Lower lobe of right lung (tissue), 2 donors: ENCODE data around the gene LRP1B. TPM values are rescaled to one million over a fixed set of nuclear protein-coding genes. Genes with fewer than 3 reads are reported as not detected.

ENCODE experiments used
- ATAC-seq, 2 donors: fragments of 200-7000 bp; cut with Tn5 transposase; one replicate each; pipeline ENCODE4 v1.9.1; 2020 to 2022; ENCODE audit warnings: mild to moderate bottlenecking in 2 of 2, moderate library complexity in 2 of 2
- DNase-seq: peaks from one replicate; pipeline ENCODE4 v3.0.0-alpha.2; 2020
- H3K27ac ChIP-seq: fragments of 200-600 bp; one replicate; pipeline ENCODE4 v1.8.0; 2022
- H3K27me3 ChIP-seq: fragments of 200-600 bp; one replicate; pipeline ENCODE4 v1.8.0; 2022; ENCODE audit warnings: low read depth
- H3K36me3 ChIP-seq: fragments of 200-600 bp; one replicate; pipeline ENCODE4 v1.8.0; 2022; ENCODE audit warnings: mild to moderate bottlenecking
- H3K4me1 ChIP-seq: fragments of 200-600 bp; one replicate; pipeline ENCODE4 v1.8.0; 2022
- H3K4me3 ChIP-seq: fragments of 200-600 bp; one replicate; pipeline ENCODE4 v1.8.0; 2022; ENCODE audit warnings: mild to moderate bottlenecking
- H3K9me3 ChIP-seq: fragments of 200-600 bp; one replicate; pipeline ENCODE4 v1.8.0; 2022
- CTCF ChIP-seq: fragments of 200-600 bp; IDR thresholded peaks from one replicate; pipeline ENCODE4 v1.8.0; 2022; ENCODE audit warnings: antibody characterized with exemption, mild to moderate bottlenecking
- intact Hi-C: fragments of 100-400 bp; cut with DNase I; formaldehyde crosslinking; loops from one replicate; pipeline ENCODE4 v1.11.0; 2022
- total RNA-seq: library from RNA; stranded (reverse); fragmentation: NEBNext Ultra II Directional; extraction: Animal tissue kit (Norgen Biotek cat#: 25700); gene quantifications from one replicate; pipeline ENCODE4 v1.2.1, GENCODE V29; 2021
- donor health status: DM: no; HTN: yes; CAD: no; lungs with severe emphysema.

The LRP1B gene
- total RNA-seq, 1 donor from 2014 or later: 0.09 TPM

GRCh38 chr2:140247451-140248195, 1883.2 kb downstream of the LRP1B start:
- Histone ChIP-seq H3K27ac (no peak overlapping the region), H3K27me3 (no peaks in the 10 kb centered on the region), H3K9me3 (no peaks in the 10 kb centered on the region), H3K36me3 (no peaks in the 10 kb centered on the region), H3K4me1 (no peaks in the 10 kb centered on the region), H3K4me3 (no peak overlapping the region)
- no peak for ATAC-seq
- TF ChIP-seq CTCF: no peak
- intact Hi-C loops: no loop called here
- no peak for DNase-seq

GRCh38 chr2:140246957-140247356, 1883.9 kb downstream of the LRP1B start:
- ATAC-seq (no peak), DNase-seq (no peak)
- Histone ChIP-seq H3K36me3 (no peaks in the 10 kb centered on the region), H3K4me1 (no peaks in the 10 kb centered on the region), H3K4me3 (no peak overlapping the region), H3K27ac (no peak overlapping the region), H3K9me3 (no peaks in the 10 kb centered on the region), H3K27me3 (no peaks in the 10 kb centered on the region)
- intact Hi-C loops: no loop called here
- TF ChIP-seq CTCF: no peak

- H3K4me1 ChIP-seq: no peaks in the 10 kb centered on the region
- H3K36me3 ChIP-seq: no peaks in the 10 kb centered on the region
- ATAC-seq (no peak), DNase-seq (no peak)
- H3K4me3 ChIP-seq: no peak overlapping the region
- no peak for TF ChIP-seq CTCF
- no peak overlapping the region for H3K27ac ChIP-seq
- no peaks in the 10 kb centered on the region for H3K27me3 ChIP-seq
- no peaks in the 10 kb centered on the region for H3K9me3 ChIP-seq
- intact Hi-C loops: no loop called here
Observed at GRCh38 chr2:140246058-140246457, 1884.8 kb downstream of the LRP1B start.

GRCh38 chr2:140242889-140243288, 1887.9 kb downstream of the LRP1B start:
- Histone ChIP-seq H3K9me3 (no peaks in the 10 kb centered on the region), H3K4me1 (no peaks in the 10 kb centered on the region), H3K27ac (no peak overlapping the region), H3K4me3 (no peak overlapping the region), H3K27me3 (no peaks in the 10 kb centered on the region), H3K36me3 (no peaks in the 10 kb centered on the region)
- DNase-seq: no peak
- ATAC-seq: no peak
- no peak for TF ChIP-seq CTCF
- intact Hi-C loops: no loop called here

- intact Hi-C loops: no loop called here
- ATAC-seq: no peak
- H3K9me3 ChIP-seq: no peaks in the 10 kb centered on the region
- DNase-seq: no peak
- TF ChIP-seq CTCF: no peak
- H3K27ac ChIP-seq: no peak overlapping the region
- H3K27me3 ChIP-seq: no peaks in the 10 kb centered on the region
- no peaks in the 10 kb centered on the region for H3K36me3 ChIP-seq
- H3K4me3 ChIP-seq: no peak overlapping the region
- no peaks in the 10 kb centered on the region for H3K4me1 ChIP-seq
Observed at GRCh38 chr2:140234116-140234515, 1896.7 kb downstream of the LRP1B start.
